Activated gamma-delta T cell treated with anti-CD3 and anti-CD28 coated beads, Interleukin-2, amount 50 U/mL, for 16 hours (primary cell): ENCODE data around the gene RNF212B.
"Not testable (repeated sequence)": the region's sequence is repeated elsewhere in the genome, so short reads cannot be mapped to it uniquely, and the experiment has no call there.

Source experiments
- DNase-seq: peaks from one replicate; pipeline ENCODE4 v3.0.0-alpha.2; 2020; ENCODE audit warnings: low read depth

Gene RNF212B

GRCh38 chr14:23242076-23242475, 4.3 kb downstream of the RNF212B start:
- DNase-seq: no peak

- DNase-seq: no peak
These were observed 5.3 kb downstream of the RNF212B start for GRCh38 chr14:23243066-23243465.

GRCh38 chr14:23245282-23245681, 7.5 kb downstream of the RNF212B start:
- no peak for DNase-seq

- no peak for DNase-seq
These were observed 10.9 kb downstream of the RNF212B start for GRCh38 chr14:23248601-23249000.

DNA sequence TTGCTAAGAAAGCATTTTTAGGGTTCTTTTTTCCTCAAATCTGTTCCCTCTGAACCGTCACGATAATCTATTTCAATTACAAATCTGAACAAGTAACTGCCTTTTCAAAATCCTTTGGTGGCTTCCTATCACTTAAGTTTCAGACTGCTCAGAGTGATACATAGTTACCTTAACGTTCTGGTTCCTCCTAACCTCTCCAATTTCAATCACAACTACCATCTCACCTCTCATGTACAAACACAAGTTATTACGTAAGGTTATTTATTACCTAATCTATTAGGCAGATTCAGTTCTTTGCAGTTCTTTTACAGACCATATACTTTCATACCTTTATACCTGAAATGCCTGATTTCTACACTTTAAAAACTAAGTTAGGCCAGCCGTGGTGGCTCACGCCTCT, 12.1 kb downstream of the RNF212B start:
- no peak for DNase-seq

DNA sequence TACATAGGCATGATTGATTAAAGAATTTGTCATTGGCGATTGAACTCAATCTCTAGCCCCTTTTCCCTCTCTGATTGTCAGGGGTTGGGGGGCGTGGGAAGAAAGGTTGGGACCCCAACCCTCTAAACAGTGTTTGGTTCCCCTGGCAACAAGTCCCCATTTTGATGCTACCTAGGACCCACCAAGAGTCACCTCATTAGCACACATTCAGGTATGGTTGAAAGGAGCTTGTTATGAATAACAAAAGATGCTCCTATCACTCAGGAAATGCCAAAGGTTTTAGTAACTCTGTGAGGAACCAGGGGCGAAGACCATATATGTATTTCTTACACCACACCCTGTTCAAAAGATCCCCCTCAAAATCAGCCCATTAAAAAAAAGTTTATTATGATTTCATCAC, 14.3 kb downstream of the RNF212B start:
- DNase-seq: no peak

GRCh38 chr14:23252420-23253333, 14.9 kb downstream of the RNF212B start:
- no peak for DNase-seq

GRCh38 chr14:23258256-23258655, 20.5 kb downstream of the RNF212B start:
- DNase-seq: no peak

GRCh38 chr14:23259426-23259825, 21.7 kb downstream of the RNF212B start:
- DNase-seq: no peak

DNA sequence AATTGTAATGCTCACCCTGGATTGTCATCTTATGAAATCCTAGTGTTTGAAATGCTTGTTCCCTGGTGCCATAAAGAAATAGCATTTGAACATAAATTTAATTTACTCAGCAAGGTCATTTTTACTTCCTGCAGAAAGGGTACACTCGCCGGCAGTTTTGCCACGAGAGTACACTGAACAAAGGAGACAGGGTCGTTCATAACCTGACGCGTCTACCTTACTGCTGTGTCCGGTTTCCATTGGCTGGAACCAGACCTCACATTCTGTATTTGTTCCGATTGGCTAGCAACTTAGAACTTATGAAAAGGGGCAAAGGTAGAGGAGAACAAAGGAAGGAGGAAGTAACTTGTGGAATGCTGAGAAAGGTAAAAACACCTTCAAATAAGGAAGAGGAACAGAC, 23.1 kb downstream of the RNF212B start:
- DNase-seq: not testable (repeated sequence)

DNA sequence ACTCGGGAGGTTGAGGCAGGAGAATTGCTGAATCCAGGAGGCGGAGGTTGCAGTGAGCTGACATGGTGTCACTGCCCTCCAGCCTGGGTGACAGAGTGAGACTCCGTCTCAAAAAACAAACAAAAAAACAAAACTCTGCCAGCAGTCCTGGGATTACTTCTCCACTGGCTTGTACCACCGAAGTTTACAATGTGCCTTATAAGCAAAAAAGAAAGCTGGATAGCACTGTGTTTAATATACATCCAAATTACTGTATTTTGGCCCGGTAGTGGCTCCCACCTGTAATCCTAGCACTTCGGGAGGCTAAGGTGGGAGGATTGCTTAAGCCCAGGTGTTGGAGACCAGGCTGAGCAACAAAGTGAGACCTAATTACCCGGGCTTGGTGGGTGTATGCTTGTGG, 31.5 kb downstream of the RNF212B start:
- no peak for DNase-seq

- no peak for DNase-seq
These were observed 37.7 kb downstream of the RNF212B start for GRCh38 chr14:23275412-23275811.

GRCh38 chr14:23277189-23277588, 39.5 kb downstream of the RNF212B start:
- DNase-seq: no peak

DNA sequence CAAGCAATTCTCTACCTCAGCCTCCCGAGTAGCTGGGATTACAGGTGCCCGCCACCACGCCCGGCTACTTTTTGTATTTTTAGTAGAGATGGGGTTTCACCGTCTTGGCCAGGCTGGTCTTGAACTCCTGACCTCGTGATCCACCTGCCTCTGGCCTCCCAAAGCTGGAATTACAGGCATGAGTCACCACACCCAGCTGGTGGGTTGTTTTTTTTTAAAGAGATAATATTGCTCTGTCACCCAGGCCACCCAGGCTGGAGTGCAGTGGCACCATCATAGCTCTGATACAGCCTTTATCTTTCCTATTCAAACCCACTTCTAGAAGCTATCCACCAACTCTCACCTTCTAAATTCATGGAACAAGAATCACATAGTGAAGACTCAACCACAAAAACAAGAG, 40.2 kb downstream of the RNF212B start:
- not testable (repeated sequence) for DNase-seq

DNA sequence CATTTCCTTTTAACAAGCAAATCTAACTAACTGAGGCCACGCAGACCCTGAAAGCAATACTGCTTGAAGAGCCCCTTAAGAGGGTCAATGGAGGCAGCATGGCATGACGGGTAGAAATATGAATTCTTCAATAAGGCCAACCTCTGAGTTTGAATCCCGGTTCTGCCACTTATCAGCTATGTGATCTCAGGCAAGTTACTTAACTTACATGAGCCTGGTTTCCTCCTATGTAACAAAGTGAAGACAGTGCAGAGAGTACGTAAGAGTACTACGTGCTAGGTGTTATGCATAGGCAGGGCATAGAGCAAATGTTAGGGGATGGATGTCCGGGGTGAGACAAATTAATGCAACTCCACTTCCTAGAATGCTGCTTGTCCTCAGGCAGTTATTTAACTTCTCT, 43.5 kb downstream of the RNF212B start:
- DNase-seq: no peak

GRCh38 chr14:23284654-23285529, 47.2 kb downstream of the RNF212B start:
- DNase-seq: no peak

DNA sequence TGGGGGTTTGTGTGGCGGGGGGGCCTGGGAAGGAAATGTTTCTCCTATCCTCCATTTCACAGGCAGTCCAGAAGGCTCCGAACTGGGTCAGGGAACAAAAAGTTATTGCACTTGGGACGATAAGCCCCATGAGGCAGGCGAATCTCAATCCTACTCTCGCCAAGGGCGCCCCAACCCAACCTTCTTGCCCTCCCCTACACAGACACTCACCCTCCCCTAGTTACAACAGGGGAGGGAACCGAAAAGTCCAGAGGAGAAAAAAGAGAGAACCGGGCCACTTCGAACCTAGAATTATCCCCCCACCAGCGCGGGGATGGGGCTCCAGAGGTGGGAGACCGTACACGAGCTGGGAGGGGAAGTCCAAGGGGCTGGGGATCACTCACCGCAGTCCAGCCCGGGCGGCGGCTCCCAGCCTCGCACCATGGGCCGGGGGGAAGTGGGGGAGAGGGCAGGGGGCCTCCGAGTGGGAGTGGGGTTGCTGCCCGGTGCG, 47.8 kb downstream of the RNF212B start:
- DNase-seq: no peak

DNA sequence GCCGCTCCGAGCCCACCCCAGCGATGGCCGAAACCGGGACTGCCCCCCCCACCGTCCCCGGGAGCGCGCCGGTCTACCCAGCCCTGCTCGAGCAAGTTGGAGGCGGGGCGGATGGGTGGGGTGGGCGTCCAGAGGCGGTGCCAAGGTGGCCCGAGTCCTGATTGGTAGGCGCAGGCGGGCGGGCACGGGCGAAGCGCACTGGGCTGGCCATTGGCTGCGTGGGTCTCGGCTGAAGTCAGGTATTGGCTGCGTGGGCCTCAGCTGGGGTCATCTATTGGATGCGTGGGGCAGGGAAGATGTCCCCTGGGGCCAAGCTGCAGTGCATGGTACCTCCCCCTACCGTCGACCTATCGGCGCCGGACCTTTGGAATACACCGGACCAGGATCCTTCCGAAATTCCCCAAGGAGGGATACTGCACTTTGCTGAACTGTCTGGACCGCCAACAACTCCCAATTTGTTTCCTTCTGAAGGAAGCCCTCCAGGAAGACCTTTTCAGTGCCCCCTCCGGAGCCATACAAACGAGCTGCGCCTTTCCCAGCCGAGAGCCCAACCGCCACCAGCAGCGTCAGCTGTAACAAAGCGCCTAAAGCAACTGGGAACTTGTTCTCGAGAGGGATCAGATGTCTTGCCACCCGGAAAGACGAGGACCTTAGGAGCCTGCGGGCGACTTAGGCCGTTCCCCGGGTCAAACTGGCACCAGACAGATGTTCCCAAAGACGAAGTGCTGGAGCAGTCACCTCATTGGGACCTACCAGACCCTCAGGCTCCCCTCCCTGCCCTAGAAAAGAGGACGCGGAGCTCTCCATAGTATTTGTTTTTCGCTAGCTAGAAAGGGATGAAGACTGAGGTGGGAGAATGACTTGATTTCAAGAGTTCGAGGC, 48.5 kb downstream of the RNF212B start, which contains the start of gene HOMEZ:
TSS of gene HOMEZ (minus strand) at position 113 of the 882 bp plus-strand sequence. CDS start 180 bp downstream, outside the sequence.
- DNase-seq: peak; percentile 98

- no peak for DNase-seq
These were observed 49.3 kb downstream of the RNF212B start for GRCh38 chr14:23286902-23287479.

DNA sequence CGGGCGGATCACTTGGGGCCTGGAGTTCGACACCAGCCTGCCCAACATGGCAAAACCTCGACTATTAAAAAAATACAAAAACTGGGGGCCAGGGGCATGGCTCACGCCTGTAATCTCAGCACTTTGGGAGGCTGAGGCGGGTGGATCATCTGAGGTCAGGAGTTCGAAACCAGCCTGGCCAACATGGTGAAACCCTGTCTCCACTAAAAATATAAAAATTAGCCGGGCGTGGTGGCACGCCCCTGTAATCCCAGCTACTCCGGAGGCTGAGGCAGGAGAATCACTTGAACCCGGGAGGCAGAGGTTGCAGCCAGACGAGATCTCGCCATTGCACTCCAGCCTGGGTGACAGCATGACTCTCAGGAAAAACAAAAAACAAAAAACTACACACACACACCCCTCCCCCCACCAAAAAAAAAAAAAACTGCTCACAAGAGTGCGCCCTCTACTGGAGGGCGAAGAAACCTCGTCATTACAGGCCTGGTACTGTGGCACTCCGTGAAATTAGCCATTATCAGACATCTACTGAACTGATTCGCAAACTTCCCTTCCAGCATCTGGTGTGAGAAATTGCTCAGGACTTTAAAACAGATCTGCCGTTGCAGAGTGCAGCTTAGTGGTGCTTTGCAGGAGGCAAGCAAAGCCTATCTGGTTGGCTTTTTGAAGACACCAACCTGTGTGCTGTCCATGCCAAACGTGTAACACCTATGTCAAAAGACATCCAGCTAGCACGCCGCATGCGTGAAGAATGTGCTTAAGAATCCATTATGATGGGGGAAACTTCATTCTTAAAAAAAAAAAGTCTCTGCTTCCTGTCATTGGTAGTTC, 57.2 kb downstream of the RNF212B start:
- DNase-seq: peak; percentile 40
